SK-N-SH treated with all-trans-retinoic acid at 6 μM for 48 hours (cell line): Measurements from ENCODE around the gene TSHB.

ENCODE experiments used
- ATAC-seq: fragments of 200-7000 bp; cut with Tn5 transposase; 3 replicates; pipeline ENCODE4 v1.9.1; 2020; ENCODE audit warnings: mild to moderate bottlenecking, moderate library complexity
- ARNTL ChIP-seq: fragments of 450-650 bp; formaldehyde crosslinking; IDR thresholded peaks from 2 replicates; pipeline ENCODE4 v1.5.0; 2020; ENCODE audit warnings: low read depth, mild to moderate bottlenecking, moderate library complexity, borderline replicate concordance
- BACH2 ChIP-seq: fragments of 250-450 bp; sonication (Bioruptor Pico); IDR thresholded peaks from 2 replicates; pipeline ENCODE4 v1.9.0; 2021; ENCODE audit warnings: mild to moderate bottlenecking, borderline replicate concordance
- CREB5 ChIP-seq: fragments of 250-450 bp; sonication (Bioruptor Pico); IDR thresholded peaks from 2 replicates; pipeline ENCODE4 v1.5.1; 2020; ENCODE audit warnings: low read depth, mild to moderate bottlenecking, moderate library complexity
- CSDC2 ChIP-seq: fragments of 250-450 bp; sonication (Bioruptor Pico); IDR thresholded peaks from 2 replicates; pipeline ENCODE4 v1.5.0; 2020; ENCODE audit warnings: mild to moderate bottlenecking, moderate library complexity
- CSRNP3 ChIP-seq: fragments of 250-450 bp; sonication (Bioruptor Pico); IDR thresholded peaks from 2 replicates; pipeline ENCODE4 v1.5.1; 2021; ENCODE audit warnings: mild to moderate bottlenecking, moderate library complexity
- GLIS3 ChIP-seq: fragments of 250-450 bp; sonication (Bioruptor Pico); IDR thresholded peaks from 2 replicates; pipeline ENCODE4 v1.5.0; 2020; ENCODE audit warnings: mild to moderate bottlenecking, moderate library complexity
- ISL1 ChIP-seq: fragments of 250-450 bp; sonication (Bioruptor Pico); IDR thresholded peaks from 2 replicates; pipeline ENCODE4 v2.1.2; 2022; ENCODE audit warnings: mild to moderate bottlenecking, moderate library complexity
- PATZ1 ChIP-seq: fragments of 250-450 bp; sonication (Bioruptor Pico); IDR thresholded peaks from 2 replicates; pipeline ENCODE4 v1.8.0; 2020; ENCODE audit warnings: mild to moderate bottlenecking, moderate library complexity, borderline replicate concordance
- POU6F1 ChIP-seq: fragments of 250-450 bp; sonication (Bioruptor Pico); IDR thresholded peaks from 2 replicates; pipeline ENCODE4 v1.8.0; 2021; ENCODE audit warnings: low read depth, mild to moderate bottlenecking, moderate library complexity, borderline replicate concordance
- TCF4 ChIP-seq: fragments of 250-450 bp; sonication (Bioruptor Pico); IDR thresholded peaks from 2 replicates; pipeline ENCODE4 v1.8.0; 2021; ENCODE audit warnings: mild to moderate bottlenecking, moderate library complexity, borderline replicate concordance
- TOX ChIP-seq: fragments of 250-450 bp; sonication (Bioruptor Pico); IDR thresholded peaks from 2 replicates; pipeline ENCODE4 v1.8.0; 2021; ENCODE audit warnings: mild to moderate bottlenecking, moderate library complexity, borderline replicate concordance
- TSHZ2 ChIP-seq: fragments of 250-450 bp; sonication (Bioruptor Pico); IDR thresholded peaks from 2 replicates; pipeline ENCODE4 v1.5.0; 2020; ENCODE audit warnings: mild to moderate bottlenecking, moderate library complexity
- ZC3H10 ChIP-seq: fragments of 250-450 bp; sonication (Bioruptor Pico); IDR thresholded peaks from 2 replicates; pipeline ENCODE4 v1.5.1; 2021; ENCODE audit warnings: mild to moderate bottlenecking, moderate library complexity
- ZFP3 ChIP-seq: fragments of 250-450 bp; sonication (Bioruptor Pico); IDR thresholded peaks from 2 replicates; pipeline ENCODE4 v1.5.0; 2020; ENCODE audit warnings: mild to moderate bottlenecking, moderate library complexity
- ZFP30 ChIP-seq: fragments of 450-650 bp; formaldehyde crosslinking; IDR thresholded peaks from 2 replicates; pipeline ENCODE4 v1.5.0; 2022; ENCODE audit warnings: mild to moderate bottlenecking, moderate library complexity
- ZNF565 ChIP-seq: fragments of 450-650 bp; formaldehyde crosslinking; conservative IDR thresholded peaks from 2 replicates; pipeline ENCODE4 v1.5.0; 2020; ENCODE audit warnings: low read depth, mild to moderate bottlenecking, moderate library complexity
- ZNF70 ChIP-seq: fragments of 450-650 bp; formaldehyde crosslinking; IDR thresholded peaks from 2 replicates; pipeline ENCODE4 v1.5.0; 2020; ENCODE audit warnings: mild to moderate bottlenecking, moderate library complexity
- ZNF8 ChIP-seq: fragments of 450-650 bp; formaldehyde crosslinking; IDR thresholded peaks from 2 replicates; pipeline ENCODE4 v1.5.0; 2020; ENCODE audit warnings: mild to moderate bottlenecking, moderate library complexity

TSHB gene

GRCh38 chr1:115071012-115071664 is 41.5 kb downstream of the TSHB start (continued):
- TF ChIP-seq TSHZ2 (CRISPR knock-in tag) = no peak
- TF ChIP-seq CREB5 (CRISPR knock-in tag) = no peak
- TF ChIP-seq ZFP3 (CRISPR knock-in tag) = no peak

GRCh38 chr1:115073298-115074087 is 43.9 kb downstream of the TSHB start:
- ATAC-seq = no peak
- TF ChIP-seq ZC3H10 (CRISPR knock-in tag) (no peak), ZFP3 (CRISPR knock-in tag) (no peak), PATZ1 (no peak), ZNF565 (no peak), CSDC2 (no peak), CSRNP3 (no peak), ZNF70 (CRISPR knock-in tag) (no peak), POU6F1 (no peak), CREB5 (CRISPR knock-in tag) (no peak)
- TF ChIP-seq, all 23 proteins: peak for 0

GRCh38 chr1:115074839-115075534 is 45.4 kb downstream of the TSHB start:
- no peak for ATAC-seq
- no peak for TF ChIP-seq ZFP3 (CRISPR knock-in tag)
- TF ChIP-seq BACH2 (CRISPR knock-in tag) = no peak
- no peak for TF ChIP-seq PATZ1
- no peak for TF ChIP-seq POU6F1
- TF ChIP-seq CSRNP3 = no peak
- no peak for TF ChIP-seq ZFP30 (CRISPR knock-in tag)
- no peak for TF ChIP-seq GLIS3 (CRISPR knock-in tag)
- no peak for TF ChIP-seq ZNF8 (CRISPR knock-in tag)
- TF ChIP-seq TCF4 (CRISPR knock-in tag) = no peak
- no peak for TF ChIP-seq ARNTL (CRISPR knock-in tag)
- no peak for TF ChIP-seq ZNF70 (CRISPR knock-in tag)
- TF ChIP-seq ZC3H10 (CRISPR knock-in tag) = no peak
- no peak for TF ChIP-seq ISL1
- TF ChIP-seq TOX (CRISPR knock-in tag) = no peak
- TF ChIP-seq CSDC2 = no peak
- no peak for TF ChIP-seq ZNF565
